Fibroblast of lung (primary cell): Measurements from ENCODE around the gene GNA12.

Experiments
- EZH2 ChIP-seq: IDR thresholded peaks from 2 replicates; pipeline ENCODE4 v1.5.1; 2012; ENCODE audit warnings: low read length, control low read depth, mild to moderate bottlenecking; ENCODE audit errors: missing control alignments
- TF ChIP-seq, protein P1 (sequence below), 2 donors: IDR thresholded peaks in 1 of 2; conservative IDR thresholded peaks in 1 of 2; 1 replicate in 1 of 2; 2 replicates in 1 of 2; pipeline ENCODE4 v1.5.1; 2011 to 2012; ENCODE audit warnings: low read length in 2 of 2, control low read depth in 1 of 2, inconsistent platforms in 1 of 2, low read depth in 1 of 2, mild to moderate bottlenecking in 1 of 2

DNA sequence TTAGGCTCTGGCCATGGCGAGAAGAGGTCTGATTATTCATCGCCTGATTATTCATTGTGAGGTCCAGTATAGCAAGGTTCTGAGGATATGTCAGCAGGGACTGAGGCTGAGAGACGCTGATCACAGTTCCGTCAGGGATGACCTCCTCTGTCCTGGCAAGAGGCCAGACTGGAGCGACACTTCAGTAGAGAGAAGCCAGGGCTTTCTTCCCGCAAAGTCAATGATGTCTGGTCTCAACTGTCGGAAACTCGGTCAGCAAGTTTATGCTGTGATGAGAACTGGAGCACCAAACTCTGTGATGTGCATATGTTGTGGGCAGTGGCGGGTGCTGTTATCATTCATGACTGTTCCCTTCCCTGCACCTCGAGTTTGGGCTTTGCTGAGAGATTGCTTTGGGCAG is 29.0 kb upstream of the GNA12 start:
- TF ChIP-seq, protein P1, sequence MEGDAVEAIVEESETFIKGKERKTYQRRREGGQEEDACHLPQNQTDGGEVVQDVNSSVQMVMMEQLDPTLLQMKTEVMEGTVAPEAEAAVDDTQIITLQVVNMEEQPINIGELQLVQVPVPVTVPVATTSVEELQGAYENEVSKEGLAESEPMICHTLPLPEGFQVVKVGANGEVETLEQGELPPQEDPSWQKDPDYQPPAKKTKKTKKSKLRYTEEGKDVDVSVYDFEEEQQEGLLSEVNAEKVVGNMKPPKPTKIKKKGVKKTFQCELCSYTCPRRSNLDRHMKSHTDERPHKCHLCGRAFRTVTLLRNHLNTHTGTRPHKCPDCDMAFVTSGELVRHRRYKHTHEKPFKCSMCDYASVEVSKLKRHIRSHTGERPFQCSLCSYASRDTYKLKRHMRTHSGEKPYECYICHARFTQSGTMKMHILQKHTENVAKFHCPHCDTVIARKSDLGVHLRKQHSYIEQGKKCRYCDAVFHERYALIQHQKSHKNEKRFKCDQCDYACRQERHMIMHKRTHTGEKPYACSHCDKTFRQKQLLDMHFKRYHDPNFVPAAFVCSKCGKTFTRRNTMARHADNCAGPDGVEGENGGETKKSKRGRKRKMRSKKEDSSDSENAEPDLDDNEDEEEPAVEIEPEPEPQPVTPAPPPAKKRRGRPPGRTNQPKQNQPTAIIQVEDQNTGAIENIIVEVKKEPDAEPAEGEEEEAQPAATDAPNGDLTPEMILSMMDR (conservative IDR thresholded peaks at IDR 0.05 in 1 of 2, IDR thresholded peaks at IDR 0.05 in 1 of 2; ENCODE audit: low read depth in 1 of 2, low read length in 2 of 2), result no peak
- TF ChIP-seq EZH2, result no peak
